Kidney (tissue), 14 donors: ENCODE data around the gene CYTH2. TPM values are rescaled to one million over a fixed set of nuclear protein-coding genes. Genes with fewer than 3 reads are reported as not detected.

Source experiments
- DNase-seq, 5 donors: peaks; one replicate each; pipeline ENCODE4 v3.0.0-alpha.2; 2013 to 2020
- FAIRE-seq: peaks from 2 replicates; lab custom pipeline; 2012; peaks lifted over from hg19 to GRCh38; lab: Jason Lieb, UNC
- H3K27ac ChIP-seq, 2 donors: one replicate each; pipeline ENCODE4 v1.7.0; 2013; ENCODE audit warnings: low read depth in 2 of 2, low read length in 2 of 2, inconsistent platforms in 1 of 2
- H3K27me3 ChIP-seq: one replicate; pipeline ENCODE4 v1.7.1; 2013; ENCODE audit warnings: low read length, inconsistent platforms; ENCODE audit not compliant: control insufficient read depth, insufficient read depth
- H3K36me3 ChIP-seq, 3 donors: one replicate each; pipeline versions ENCODE4 v1.7.0 to v1.7.1; 2013; ENCODE audit warnings: low read length in 3 of 3, control low read depth in 1 of 3, inconsistent platforms in 1 of 3; ENCODE audit not compliant: insufficient read depth in 3 of 3, control insufficient read depth in 2 of 3
- H3K4me1 ChIP-seq, 3 donors: one replicate each; pipeline versions ENCODE4 v1.7.0 to v1.7.1; 2013; ENCODE audit warnings: low read length in 3 of 3, inconsistent platforms in 1 of 3, low read depth in 1 of 3; ENCODE audit not compliant: control insufficient read depth in 2 of 3, insufficient read depth in 2 of 3
- H3K4me3 ChIP-seq, 3 donors: one replicate each; pipeline versions ENCODE4 v1.7.0 to v1.8.1; 2013; ENCODE audit warnings: low read length in 3 of 3, control low read depth in 1 of 3, inconsistent platforms in 1 of 3
- H3K9ac ChIP-seq, 3 donors: one replicate each; pipeline versions ENCODE4 v1.7.0 to v1.7.1; 2013; ENCODE audit warnings: low read length in 3 of 3, control low read depth in 1 of 3, inconsistent platforms in 1 of 3
- H3K9me3 ChIP-seq, 3 donors: one replicate each; pipeline versions ENCODE4 v1.7.0 to v1.7.1; 2013; ENCODE audit warnings: low read length in 3 of 3, control low read depth in 1 of 3, inconsistent platforms in 1 of 3; ENCODE audit not compliant: control insufficient read depth in 2 of 3, insufficient read depth in 1 of 3
- CTCF ChIP-seq: IDR thresholded peaks from 3 replicates; pipeline ENCODE4 v1.5.1; 2012; ENCODE audit warnings: mild to moderate bottlenecking, moderate library complexity, borderline replicate concordance; ENCODE audit not compliant: insufficient read depth; ENCODE audit errors: extremely low read depth
- intact Hi-C: fragments of 100-400 bp; cut with DNase I; formaldehyde crosslinking; loops from one replicate; pipeline ENCODE4 v1.11.1; 2022
- polyA plus RNA-seq: library from polyadenylated mRNA; stranded (reverse); fragments of 350-450 nt; fragmentation: Illumina TruSeq; extraction: RNeasy Lipid Tissue Mini Kit (QIAGEN cat#74804); gene quantifications from one replicate; pipeline ENCODE4 v1.2.3, GENCODE V29; 2014; ENCODE audit warnings: low read depth, low replicate concordance; ENCODE audit not compliant: insufficient read depth
- total RNA-seq: library from RNA; stranded (reverse); fragmentation: NEBNext Ultra II Directional; extraction: Animal tissue kit (Norgen Biotek cat#: 25700); gene quantifications from one replicate; pipeline ENCODE4 v1.2.1, GENCODE V29; 2021
- donor health status: control.
- donor health status: control.
- donor health status: control.
- donor health status: control.
- donor health status: control.
- donor health status: DM: yes; HTN: yes; CAD: no.
- donor health status: Normal renal cell carcinoma (clear cell type).

Gene CYTH2
- total and polyA plus RNA-seq, 2 donors from 2014 or later = 51.0 to 96.1 TPM

GRCh38 chr19:48471836-48472235, 2.7 kb downstream of the CYTH2 start:
- intact Hi-C loops = no loop called here
- peaks cover 0 to 17% (median 10%) of the 10 kb centered on the region in 3 donors for H3K4me1 ChIP-seq
- H3K36me3 ChIP-seq = peaks cover 28 to 48% (median 34%) of the 10 kb centered on the region in 3 donors
- no peak overlapping the region for H3K9ac ChIP-seq
- no peaks in the 10 kb centered on the region for H3K27me3 ChIP-seq
- no peak for TF ChIP-seq CTCF
- no peak overlapping the region for H3K4me3 ChIP-seq
- H3K27ac ChIP-seq = no peak overlapping the region
- DNase-seq = no peak
- H3K9me3 ChIP-seq = no peaks in the 10 kb centered on the region
- no peak for FAIRE-seq

GRCh38 chr19:48473161-48473966, 4.2 kb downstream of the CYTH2 start:
- H3K36me3 ChIP-seq = peaks cover 28 to 51% (median 37%) of the 10 kb centered on the region in 3 donors
- TF ChIP-seq CTCF = no peak
- H3K4me3 ChIP-seq = no peak overlapping the region
- H3K27me3 ChIP-seq = no peaks in the 10 kb centered on the region
- H3K4me1 ChIP-seq = peaks cover 0 to 17% (median 7%) of the 10 kb centered on the region in 3 donors
- intact Hi-C loops = no loop called here
- no peak overlapping the region for H3K9ac ChIP-seq
- no peak for DNase-seq
- H3K9me3 ChIP-seq = no peaks in the 10 kb centered on the region
- FAIRE-seq = no peak
- H3K27ac ChIP-seq = no peak overlapping the region

GRCh38 chr19:48474084-48474592, 5.0 kb downstream of the CYTH2 start:
- DNase-seq (no peak), FAIRE-seq (no peak)
- Histone ChIP-seq H3K27ac (no peak overlapping the region), H3K4me1 (peaks cover 0 to 17% (median 4%) of the 10 kb centered on the region in 3 donors), H3K9ac (no peak overlapping the region), H3K4me3 (no peak overlapping the region), H3K27me3 (no peaks in the 10 kb centered on the region), H3K9me3 (no peaks in the 10 kb centered on the region), H3K36me3 (peaks cover 28 to 51% (median 37%) of the 10 kb centered on the region in 3 donors)
- TF ChIP-seq CTCF = no peak
- intact Hi-C loops = no loop called here
